Testis (tissue), 3 donors: Measurements from ENCODE around the gene MCEE. TPM values are rescaled to one million over a fixed set of nuclear protein-coding genes. Genes with fewer than 3 reads are reported as not detected.

Source experiments
- DNase-seq: peaks from one replicate; pipeline ENCODE4 v3.0.0-alpha.2; 2019
- H3K27ac ChIP-seq, 2 donors: fragments of 200-600 bp; sonication (generic); one replicate each; pipeline ENCODE4 v1.5.1; 2019
- H3K27me3 ChIP-seq: fragments of 200-600 bp; sonication (generic); one replicate; pipeline ENCODE4 v1.5.1; 2019
- H3K36me3 ChIP-seq: fragments of 200-600 bp; sonication (generic); one replicate; pipeline ENCODE4 v1.5.1; 2017; ENCODE audit warnings: low read depth; ENCODE audit errors: missing control alignments
- H3K4me1 ChIP-seq: fragments of 200-600 bp; sonication (generic); one replicate; pipeline ENCODE4 v1.5.1; 2019
- H3K4me3 ChIP-seq, 2 donors: fragments of 200-600 bp; sonication (generic); one replicate each; pipeline ENCODE4 v1.5.1; 2017 to 2019
- H3K9me3 ChIP-seq: fragments of 200-600 bp; sonication (generic); one replicate; pipeline ENCODE4 v1.5.1; 2017
- CTCF ChIP-seq, 3 experiments: fragments of 450-650 bp in 2 of 3; fragments of 200-600 bp in 1 of 3; sonication (generic) in 1 of 3; IDR thresholded peaks; one replicate each; pipeline ENCODE4 v1.5.1; 2016 to 2019; ENCODE audit warnings: antibody characterized with exemption in 3 of 3, mild to moderate bottlenecking in 2 of 3, moderate library complexity in 1 of 3
- POLR2A ChIP-seq: fragments of 450-650 bp; IDR thresholded peaks from one replicate; pipeline ENCODE4 v1.6.1; 2017; ENCODE audit warnings: antibody characterized with exemption, mild to moderate bottlenecking, moderate library complexity
- WGBS, 2 donors: methylation state at CpG; one replicate each; pipeline ENCODE4 v1.1.5; 2018; 5-methylcytosine and 5-hydroxymethylcytosine counted together
- intact Hi-C: fragments of 100-400 bp; cut with DNase I; formaldehyde crosslinking; loops from one replicate; pipeline ENCODE4 v1.15.1; 2023; ENCODE audit warnings: low total_unique reads
- polyA plus RNA-seq: library from polyadenylated mRNA; stranded (reverse); fragments of 350-450 nt; fragmentation: Illumina TruSeq; extraction: RNeasy Lipid Tissue Mini Kit (QIAGEN cat#74804); gene quantifications from one replicate; pipeline ENCODE4 v1.2.3, GENCODE V29; 2014; ENCODE audit warnings: low read depth, low replicate concordance; ENCODE audit not compliant: insufficient read depth
- total RNA-seq, 2 donors: library from RNA; depleted of rRNA; stranded (reverse); fragments of >200 nt; gene quantifications; one replicate each; pipeline ENCODE4 v1.2.3, GENCODE V29; 2016

The MCEE gene
- total and polyA plus RNA-seq, 3 donors from 2014 or later, result 7.7 to 14.6 (median 10.7) TPM

GRCh38 chr2:71072492-71072891 is 57.5 kb downstream of the MCEE start:
- no peak for DNase-seq
- no peaks in the 10 kb centered on the region for H3K27me3 ChIP-seq
- 93 to 95% methylated on average over 4 of the region's 4 CpGs for WGBS, 2 donors
- TF ChIP-seq POLR2A, result no peak
- no peak for TF ChIP-seq CTCF (IDR thresholded peaks at IDR 0.05)
- no peaks in the 10 kb centered on the region for H3K36me3 ChIP-seq
- H3K4me3 ChIP-seq, result no peak overlapping the region
- peaks cover 9% of the 10 kb centered on the region for H3K4me1 ChIP-seq
- no peaks in the 10 kb centered on the region for H3K9me3 ChIP-seq
- H3K27ac ChIP-seq, result no peak overlapping the region
- intact Hi-C loops, result no loop called here

- Histone ChIP-seq H3K9me3 (no peaks in the 10 kb centered on the region), H3K36me3 (no peaks in the 10 kb centered on the region), H3K4me1 (peaks cover 9% of the 10 kb centered on the region), H3K4me3 (no peak overlapping the region), H3K27me3 (no peaks in the 10 kb centered on the region), H3K27ac (peak overlapping the region in 1 of 2 donors; percentile 14)
- 84 to 87% methylated on average over 14 of the region's 14 CpGs for WGBS, 2 donors
- DNase-seq, result no peak
- TF ChIP-seq CTCF (IDR thresholded peaks at IDR 0.05) (no peak), POLR2A (no peak)
- intact Hi-C loops, result no loop called here
These were observed 58.2 kb downstream of the MCEE start for GRCh38 chr2:71071681-71072398.

- Histone ChIP-seq H3K9me3 (no peaks in the 10 kb centered on the region), H3K36me3 (no peaks in the 10 kb centered on the region)
- WGBS, 2 donors, result 64 to 67% methylated on average over 9 to 10 of the region's 10 CpGs
These were observed 59.5 kb downstream of the MCEE start for GRCh38 chr2:71070294-71071093.

GRCh38 chr2:71069376-71069775 is 60.7 kb downstream of the MCEE start:
- Histone ChIP-seq H3K4me3 (peak overlapping the region; percentile 80 to 94), H3K9me3 (no peaks in the 10 kb centered on the region), H3K27me3 (no peaks in the 10 kb centered on the region), H3K27ac (peak overlapping the region in 1 of 2 donors; percentile 98), H3K4me1 (peaks cover 9% of the 10 kb centered on the region), H3K36me3 (no peaks in the 10 kb centered on the region)
- DNase-seq, result no peak
- 29 to 33% methylated on average over 5 of the region's 5 CpGs for WGBS, 2 donors
- intact Hi-C loops, result no loop called here
- TF ChIP-seq POLR2A (no peak), CTCF (IDR thresholded peaks at IDR 0.05) (no peak)

More at GRCh38 chr2:71070294-71071093, 59.5 kb downstream of the MCEE start:
- no peak overlapping the region for H3K27ac ChIP-seq
- H3K27me3 ChIP-seq, result no peaks in the 10 kb centered on the region
- TF ChIP-seq CTCF (IDR thresholded peaks at IDR 0.05) (peak in 2 of 3 experiments; percentile 4 to 18), POLR2A (no peak)
- no peak overlapping the region for H3K4me3 ChIP-seq
- intact Hi-C loops, result no loop called here
- no peak for DNase-seq
- peaks cover 9% of the 10 kb centered on the region for H3K4me1 ChIP-seq
